PC-9 (cell line): ENCODE data around the gene DOCK1. TPM values are rescaled to one million over a fixed set of nuclear protein-coding genes. Genes with fewer than 3 reads are reported as not detected.
A peak's percentile ranks its signal among the peaks of the same experiment; 100 is the strongest.

Experiments used
- BruUV-seq: library from RNA; stranded (reverse); fragments of 400-500 nt; replicated peaks from 2 replicates; lab custom pipeline; 2021; lab: Mats Ljungman, UMichigan
- CTCF ChIA-PET: fragments of 300-600 bp; sonication (Branson Sonifier 250); formaldehyde crosslinking; loops from one replicate; lab custom pipeline; 2022; ENCODE audit warnings: antibody characterized with exemption; lab: Charles Lee
- POLR2A ChIA-PET: fragments of 300-600 bp; sonication (Branson Sonifier 250); formaldehyde crosslinking; loops from one replicate; lab custom pipeline; 2022; ENCODE audit warnings: antibody characterized with exemption; ENCODE audit not compliant: unreplicated experiment; lab: Charles Lee
- DNase-seq, 2 experiments: peaks; one replicate each; pipeline versions ENCODE4 v3.0.0 to v3.0.0-alpha.2; 2015 to 2022; ENCODE audit warnings: mixed read lengths in 1 of 2
- H2AFZ ChIP-seq: fragments of 200-600 bp; sonication (generic); 2 replicates; pipeline ENCODE4 v1.8.1; 2017; ENCODE audit warnings: antibody characterized with exemption
- H3F3A ChIP-seq: fragments of 200-600 bp; sonication (generic); 2 replicates; pipeline ENCODE4 v1.8.1; 2017; ENCODE audit warnings: antibody characterized with exemption, mild to moderate bottlenecking, low read depth; ENCODE audit not compliant: insufficient read depth
- H3K27ac ChIP-seq: fragments of 200-600 bp; sonication (generic); 2 replicates; pipeline ENCODE4 v1.6.1; 2016; ENCODE audit warnings: mixed run types
- H3K27me3 ChIP-seq: fragments of 200-600 bp; sonication (generic); 2 replicates; pipeline ENCODE4 v1.6.1; 2016; ENCODE audit warnings: low read depth, mixed run types; ENCODE audit not compliant: insufficient read depth
- H3K36me3 ChIP-seq: fragments of 200-600 bp; sonication (generic); 2 replicates; pipeline ENCODE4 v1.6.1; 2016; ENCODE audit warnings: low read depth, mixed run types
- H3K4me1 ChIP-seq: fragments of 200-600 bp; sonication (generic); replicated peaks from 2 replicates; pipeline ENCODE4 v1.6.1; 2016; ENCODE audit warnings: mixed run types; ENCODE audit not compliant: insufficient read depth
- H3K4me2 ChIP-seq: fragments of 200-600 bp; sonication (generic); 2 replicates; pipeline ENCODE4 v1.6.1; 2017; ENCODE audit warnings: mixed run types
- H3K4me3 ChIP-seq: fragments of 200-600 bp; sonication (generic); 2 replicates; pipeline ENCODE4 v1.6.1; 2016; ENCODE audit warnings: mixed run types
- H3K79me2 ChIP-seq: fragments of 200-600 bp; sonication (generic); 2 replicates; pipeline ENCODE4 v1.6.1; 2017; ENCODE audit warnings: low read depth, mixed run types
- H3K9me2 ChIP-seq: fragments of 200-600 bp; sonication (generic); 2 replicates; pipeline ENCODE4 v1.8.1; 2017; ENCODE audit warnings: mild to moderate bottlenecking; ENCODE audit not compliant: insufficient read depth
- H3K9me3 ChIP-seq: fragments of 200-600 bp; sonication (generic); 2 replicates; pipeline ENCODE4 v1.8.1; 2016; ENCODE audit warnings: low read depth; ENCODE audit not compliant: insufficient read depth
- H4K20me1 ChIP-seq: fragments of 200-600 bp; sonication (generic); 2 replicates; pipeline ENCODE4 v1.8.1; 2017; ENCODE audit not compliant: insufficient read depth
- EZH2 ChIP-seq: fragments of 200-600 bp; sonication (generic); IDR thresholded peaks from 2 replicates; pipeline ENCODE4 v1.8.0; 2017; ENCODE audit warnings: antibody characterized with exemption, low read depth
- intact Hi-C: fragments of 100-400 bp; cut with micrococcal nuclease; formaldehyde crosslinking; loops from one replicate; pipeline ENCODE4 v1.10.0; 2022; ENCODE audit not compliant: unreplicated experiment
- total RNA-seq: library from RNA; stranded (reverse); gene quantifications from 2 replicates; pipeline ENCODE4 v1.2.3, GENCODE V29; 2021
- TF ChIP-seq, protein P1 (sequence below): fragments of 200-600 bp; sonication (generic); conservative IDR thresholded peaks from 2 replicates; pipeline ENCODE4 v1.6.1; 2017; ENCODE audit warnings: mixed run types, antibody characterized with exemption, mild to moderate bottlenecking, moderate library complexity

Gene DOCK1
- total RNA-seq, 1 experiment from 2014 or later, result 24.8 TPM

DNA sequence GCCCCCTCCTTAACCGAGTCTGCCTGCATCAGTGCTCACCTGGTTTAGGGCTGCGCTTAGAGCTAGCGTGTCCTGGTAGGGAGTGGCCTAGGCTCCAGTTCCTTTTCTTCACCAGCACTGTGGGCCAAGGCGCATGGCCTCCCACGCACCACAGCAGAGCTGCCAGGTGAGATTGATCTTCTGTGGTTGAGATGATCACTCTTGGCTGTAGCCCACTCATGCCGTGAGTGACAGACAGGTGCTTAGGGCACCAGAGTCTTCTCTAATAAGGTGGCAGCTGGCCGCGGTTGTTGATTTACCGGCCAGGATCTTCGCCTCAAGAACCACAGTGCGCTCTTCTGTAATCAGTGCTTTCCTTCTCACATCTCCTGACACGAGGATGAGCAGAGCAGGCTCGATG is 448.3 kb downstream of the DOCK1 start:
- TF ChIP-seq, protein P1, sequence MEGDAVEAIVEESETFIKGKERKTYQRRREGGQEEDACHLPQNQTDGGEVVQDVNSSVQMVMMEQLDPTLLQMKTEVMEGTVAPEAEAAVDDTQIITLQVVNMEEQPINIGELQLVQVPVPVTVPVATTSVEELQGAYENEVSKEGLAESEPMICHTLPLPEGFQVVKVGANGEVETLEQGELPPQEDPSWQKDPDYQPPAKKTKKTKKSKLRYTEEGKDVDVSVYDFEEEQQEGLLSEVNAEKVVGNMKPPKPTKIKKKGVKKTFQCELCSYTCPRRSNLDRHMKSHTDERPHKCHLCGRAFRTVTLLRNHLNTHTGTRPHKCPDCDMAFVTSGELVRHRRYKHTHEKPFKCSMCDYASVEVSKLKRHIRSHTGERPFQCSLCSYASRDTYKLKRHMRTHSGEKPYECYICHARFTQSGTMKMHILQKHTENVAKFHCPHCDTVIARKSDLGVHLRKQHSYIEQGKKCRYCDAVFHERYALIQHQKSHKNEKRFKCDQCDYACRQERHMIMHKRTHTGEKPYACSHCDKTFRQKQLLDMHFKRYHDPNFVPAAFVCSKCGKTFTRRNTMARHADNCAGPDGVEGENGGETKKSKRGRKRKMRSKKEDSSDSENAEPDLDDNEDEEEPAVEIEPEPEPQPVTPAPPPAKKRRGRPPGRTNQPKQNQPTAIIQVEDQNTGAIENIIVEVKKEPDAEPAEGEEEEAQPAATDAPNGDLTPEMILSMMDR, result no peak
- TF ChIP-seq EZH2, result no peak
- no TSS peak for BruUV-seq
- no peak for DNase-seq
- no peaks in the 10 kb centered on the region for H3K36me3 ChIP-seq
- H4K20me1 ChIP-seq, result no peaks in the 10 kb centered on the region
- H3K9me3 ChIP-seq, result no peaks in the 10 kb centered on the region
- H3K27ac ChIP-seq, result no peak overlapping the region
- no peaks in the 10 kb centered on the region for H3K79me2 ChIP-seq
- H3K4me2 ChIP-seq, result no peak overlapping the region
- no peaks in the 10 kb centered on the region for H3K4me1 ChIP-seq
- ChIA-PET POLR2A (no interaction called here), CTCF (no interaction called here)
- H3K4me3 ChIP-seq, result no peak overlapping the region
- no peak overlapping the region for H2AFZ ChIP-seq
- H3K27me3 ChIP-seq, result no peaks in the 10 kb centered on the region
- no peaks in the 10 kb centered on the region for H3F3A ChIP-seq
- intact Hi-C loops, result no loop called here
- no peaks in the 10 kb centered on the region for H3K9me2 ChIP-seq

DNA sequence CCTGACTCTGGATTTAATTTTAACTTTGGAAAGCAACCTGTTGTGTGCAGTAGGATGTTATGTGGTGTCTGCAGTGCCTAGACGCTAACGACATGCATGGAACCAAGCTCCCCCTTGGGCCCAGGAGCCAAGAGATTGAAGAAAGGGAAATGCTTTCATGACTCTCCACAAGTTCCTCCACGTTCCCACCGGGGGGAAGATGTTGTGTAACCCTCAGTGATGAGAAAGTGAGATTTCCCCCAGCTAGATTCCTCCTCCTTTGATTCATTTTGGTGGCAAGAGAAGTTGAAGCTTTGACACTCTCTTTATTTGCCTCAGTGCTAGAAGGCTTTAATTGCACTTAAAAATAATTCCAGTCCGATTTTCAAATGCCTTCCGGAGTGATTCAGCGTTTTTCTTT is 449.0 kb downstream of the DOCK1 start:
- Histone ChIP-seq H3K9me2 (no peaks in the 10 kb centered on the region), H3K79me2 (no peaks in the 10 kb centered on the region), H3K27me3 (no peaks in the 10 kb centered on the region), H2AFZ (no peak overlapping the region), H3K36me3 (no peaks in the 10 kb centered on the region), H4K20me1 (no peaks in the 10 kb centered on the region), H3F3A (no peaks in the 10 kb centered on the region), H3K4me3 (no peak overlapping the region), H3K4me1 (no peaks in the 10 kb centered on the region), H3K27ac (no peak overlapping the region), H3K4me2 (no peak overlapping the region), H3K9me3 (no peaks in the 10 kb centered on the region)
- no TSS peak for BruUV-seq
- POLR2A ChIA-PET, result no interaction called here
- TF ChIP-seq EZH2, result no peak
- TF ChIP-seq, protein P1, result no peak
- no peak for DNase-seq
- intact Hi-C loops, result no loop called here
- CTCF ChIA-PET, result interaction anchor here (0.6 kb wide), 2 partner anchors 13 to 1162 kb away, joined by 3 read pairs; no protein-coding TSS in a partner anchor

DNA sequence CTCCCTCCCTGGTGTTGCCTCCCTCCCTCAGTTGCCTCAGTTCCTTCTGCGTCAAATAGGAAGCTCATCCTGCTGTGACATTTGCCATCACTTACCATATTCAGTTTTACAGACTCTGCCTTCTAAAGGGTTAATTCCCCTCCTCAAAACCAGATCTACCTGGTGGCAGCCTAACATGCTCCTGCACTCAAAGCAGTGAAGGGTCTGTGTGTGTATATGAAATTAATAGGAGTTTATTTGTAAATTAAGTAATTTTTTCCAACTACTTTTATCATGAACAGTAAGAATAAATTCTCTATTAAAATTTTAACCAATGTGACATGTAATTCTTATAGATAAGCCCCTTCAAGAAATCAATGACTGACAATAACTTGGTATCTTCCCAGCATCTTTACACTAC is 449.8 kb downstream of the DOCK1 start:
- TF ChIP-seq EZH2, result no peak
- TF ChIP-seq, protein P1, result peak; percentile 53; the same call in 1 of the 2 replicates
- no peak overlapping the region for H2AFZ ChIP-seq
- no peak for DNase-seq
- no peaks in the 10 kb centered on the region for H3K9me3 ChIP-seq
- H3K4me3 ChIP-seq, result no peak overlapping the region
- H3K9me2 ChIP-seq, result no peaks in the 10 kb centered on the region
- intact Hi-C loops, result no loop called here
- no peaks in the 10 kb centered on the region for H3K36me3 ChIP-seq
- no peaks in the 10 kb centered on the region for H3K27me3 ChIP-seq
- H3K4me2 ChIP-seq, result no peak overlapping the region
- H3K4me1 ChIP-seq, result no peaks in the 10 kb centered on the region
- H4K20me1 ChIP-seq, result no peaks in the 10 kb centered on the region
- no peaks in the 10 kb centered on the region for H3K79me2 ChIP-seq
- POLR2A ChIA-PET, result no interaction called here
- CTCF ChIA-PET, result interaction anchor here (0.6 kb wide), 2 partner anchors 14 to 1163 kb away, joined by 3 read pairs; no protein-coding TSS in a partner anchor
- no peak overlapping the region for H3K27ac ChIP-seq
- H3F3A ChIP-seq, result no peaks in the 10 kb centered on the region
- no TSS peak for BruUV-seq
